GM18873 (cell line): ENCODE results near the gene RYR1.
"Not testable (repeated sequence)": the region's sequence is repeated elsewhere in the genome, so short reads cannot be mapped to it uniquely, and the experiment has no call there.

Source experiments
- ATAC-seq: cut with Tn5 transposase; IDR thresholded peaks from one replicate; pipeline ENCODE4 v1.9.1; 2021; ENCODE audit warnings: mild to moderate bottlenecking, moderate library complexity, moderate number of reproducible peaks; ENCODE audit not compliant: unreplicated experiment, low FRiP score

The RYR1 gene

GRCh38 chr19:38486731-38487336, 53.3 kb downstream of the RYR1 start:
- ATAC-seq, result no peak

GRCh38 chr19:38488096-38488495, 54.6 kb downstream of the RYR1 start:
- no peak for ATAC-seq

- no peak for ATAC-seq
Measured at GRCh38 chr19:38488776-38489481, 55.4 kb downstream of the RYR1 start.

- no peak for ATAC-seq
Measured at GRCh38 chr19:38490861-38491260, 57.4 kb downstream of the RYR1 start.

GRCh38 chr19:38492181-38492813, 58.8 kb downstream of the RYR1 start:
- no peak for ATAC-seq

GRCh38 chr19:38494379-38494778, 60.9 kb downstream of the RYR1 start:
- no peak for ATAC-seq

- ATAC-seq, result not testable (repeated sequence)
Measured at GRCh38 chr19:38495375-38495774, 61.9 kb downstream of the RYR1 start.

GRCh38 chr19:38496116-38496515, 62.6 kb downstream of the RYR1 start:
- no peak for ATAC-seq

GRCh38 chr19:38496603-38497487, 63.4 kb downstream of the RYR1 start:
- no peak for ATAC-seq

- ATAC-seq, result no peak
Measured at GRCh38 chr19:38497907-38498306, 64.4 kb downstream of the RYR1 start.

- ATAC-seq, result no peak
Measured at GRCh38 chr19:38499532-38499931, 66.0 kb downstream of the RYR1 start.

GRCh38 chr19:38500450-38500849, 67.0 kb downstream of the RYR1 start:
- ATAC-seq, result no peak

- no peak for ATAC-seq
Measured at GRCh38 chr19:38502410-38503076, 69.1 kb downstream of the RYR1 start.

- no peak for ATAC-seq
Measured at GRCh38 chr19:38503077-38503410, 69.6 kb downstream of the RYR1 start.

GRCh38 chr19:38505958-38506357, 72.5 kb downstream of the RYR1 start:
- no peak for ATAC-seq

GRCh38 chr19:38506375-38506722, 72.9 kb downstream of the RYR1 start:
- no peak for ATAC-seq

GRCh38 chr19:38506723-38507550, 73.4 kb downstream of the RYR1 start:
- ATAC-seq, result no peak

GRCh38 chr19:38507551-38508127, 74.1 kb downstream of the RYR1 start:
- no peak for ATAC-seq

- no peak for ATAC-seq
Measured at GRCh38 chr19:38508507-38508906, 75.0 kb downstream of the RYR1 start.
